Stomach smooth muscle (tissue), 2 donors: Measurements from ENCODE around the gene KRT6C.

Experiments used
- H3K27ac ChIP-seq: one replicate; pipeline ENCODE4 v1.7.0; 2013; ENCODE audit warnings: mild to moderate bottlenecking, low read length, inconsistent platforms
- H3K27me3 ChIP-seq, 2 donors: one replicate each; pipeline ENCODE4 v1.7.0; 2013; ENCODE audit warnings: low read length in 2 of 2; ENCODE audit not compliant: insufficient read depth in 2 of 2, control insufficient read depth in 1 of 2
- H3K36me3 ChIP-seq, 2 donors: one replicate each; pipeline ENCODE4 v1.7.0; 2013; ENCODE audit warnings: low read length in 2 of 2; ENCODE audit not compliant: control insufficient read depth in 2 of 2, insufficient read depth in 2 of 2
- H3K4me1 ChIP-seq: one replicate; pipeline ENCODE4 v1.7.0; 2013; ENCODE audit warnings: low read length; ENCODE audit not compliant: control insufficient read depth, insufficient read depth
- H3K4me3 ChIP-seq, 2 donors: one replicate each; pipeline ENCODE4 v1.7.0; 2013; ENCODE audit warnings: low read length in 2 of 2
- H3K9ac ChIP-seq, 2 donors: one replicate each; pipeline ENCODE4 v1.7.0; 2013; ENCODE audit warnings: low read length in 2 of 2, mild to moderate bottlenecking in 1 of 2
- H3K9me3 ChIP-seq, 2 donors: one replicate each; pipeline ENCODE4 v1.7.0; 2013; ENCODE audit warnings: low read length in 2 of 2; ENCODE audit not compliant: control insufficient read depth in 2 of 2
- donor health status: healthy.
- donor health status: Pancreatic carcinoma.

Gene KRT6C

GRCh38 chr12:52418576-52419110, 55.0 kb downstream of the KRT6C start:
- Histone ChIP-seq H3K27ac (no peak overlapping the region), H3K9ac (no peak overlapping the region), H3K36me3 (no peaks in the 10 kb centered on the region), H3K4me1 (peaks cover 25% of the 10 kb centered on the region), H3K27me3 (no peaks in the 10 kb centered on the region), H3K9me3 (no peaks in the 10 kb centered on the region), H3K4me3 (no peak overlapping the region)
